GM21825 (cell line): ENCODE results near the gene USP17L24.
"Not testable (repeated sequence)": the region's sequence is repeated elsewhere in the genome, so short reads cannot be mapped to it uniquely, and the experiment has no call there.

Experiments
- ATAC-seq: cut with Tn5 transposase; IDR thresholded peaks from one replicate; pipeline ENCODE4 v1.9.1; 2021; ENCODE audit warnings: mild to moderate bottlenecking, moderate library complexity; ENCODE audit not compliant: unreplicated experiment

USP17L24 gene

GRCh38 chr4:9324865-9325264 is at the start of gene USP17L24:
USP17L24 (plus strand) TSS chr4:9325165; CDS start chr4:9325165, 0 bp downstream.
- not testable (repeated sequence) for ATAC-seq

GRCh38 chr4:9324191-9324590 is 774 bp upstream of the USP17L24 start:
- ATAC-seq, result not testable (repeated sequence)

- not testable (repeated sequence) for ATAC-seq
These were observed 4.6 kb downstream of the USP17L24 start, which contains the start of gene USP17L25 for GRCh38 chr4:9329611-9330010. USP17L25 (plus strand) TSS chr4:9329911; CDS start chr4:9329911, 0 bp downstream.

- ATAC-seq, result not testable (repeated sequence)
These were observed 9.4 kb downstream of the USP17L24 start, which contains the start of gene USP17L26 for GRCh38 chr4:9334358-9334757. USP17L26 (plus strand) TSS chr4:9334658; CDS start chr4:9334658, 0 bp downstream.

- ATAC-seq, result not testable (repeated sequence)
These were observed 14.1 kb downstream of the USP17L24 start, which contains the start of gene USP17L5 for GRCh38 chr4:9339103-9339502. USP17L5 (plus strand) TSS chr4:9339403; CDS start chr4:9339403, 0 bp downstream.

- not testable (repeated sequence) for ATAC-seq
These were observed 18.9 kb downstream of the USP17L24 start, which contains the start of gene USP17L27 for GRCh38 chr4:9343848-9344247. USP17L27 (plus strand) TSS chr4:9344148; CDS start chr4:9344148, 0 bp downstream.

GRCh38 chr4:9348593-9348992 is 23.6 kb downstream of the USP17L24 start, which contains the start of gene USP17L28:
USP17L28 (plus strand) TSS chr4:9348893; CDS start chr4:9348893, 0 bp downstream.
- not testable (repeated sequence) for ATAC-seq

- ATAC-seq, result not testable (repeated sequence)
These were observed 25.9 kb downstream of the USP17L24 start for GRCh38 chr4:9350866-9351265.

- ATAC-seq, result not testable (repeated sequence)
These were observed 28.4 kb downstream of the USP17L24 start, which contains the start of gene USP17L29 for GRCh38 chr4:9353338-9353737. USP17L29 (plus strand) TSS chr4:9353638; CDS start chr4:9353638, 0 bp downstream.

GRCh38 chr4:9362829-9363228 is 37.9 kb downstream of the USP17L24 start, which contains the start of gene USP17L30:
USP17L30 (plus strand) TSS chr4:9363129; CDS start chr4:9363129, 0 bp downstream.
- ATAC-seq, result not testable (repeated sequence)
